ENCODE measurements around the gene UPB1.

DNA sequence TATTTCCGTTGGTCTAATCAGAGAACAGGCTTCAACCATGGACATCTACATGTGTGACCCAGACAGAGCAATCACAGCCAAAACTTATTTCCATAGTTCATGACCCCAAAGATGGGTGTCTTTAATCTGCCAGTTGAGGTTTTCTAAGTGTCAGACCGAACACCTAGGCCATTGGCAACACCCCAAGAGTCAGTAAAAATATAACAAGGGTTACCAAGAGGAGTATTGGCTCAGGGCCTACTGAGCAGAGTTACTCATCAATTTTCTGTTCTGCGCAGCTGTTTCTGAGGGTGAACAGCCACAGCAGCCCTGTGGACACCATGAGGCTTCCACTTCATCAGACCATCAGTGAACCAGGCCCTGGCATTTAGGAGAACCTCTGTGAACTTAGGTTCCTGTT lies 41.0 kb downstream of the UPB1 start:
- TF ChIP-seq, protein P1, sequence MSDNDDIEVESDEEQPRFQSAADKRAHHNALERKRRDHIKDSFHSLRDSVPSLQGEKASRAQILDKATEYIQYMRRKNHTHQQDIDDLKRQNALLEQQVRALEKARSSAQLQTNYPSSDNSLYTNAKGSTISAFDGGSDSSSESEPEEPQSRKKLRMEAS (IDR thresholded peaks at IDR 0.05) = no peak
- TF ChIP-seq RAD21 (IDR thresholded peaks at IDR 0.05; ENCODE audit: low read depth) (no peak), ZBTB7A (IDR thresholded peaks at IDR 0.05; ENCODE audit: low read depth) (no peak), NFIC (IDR thresholded peaks at IDR 0.05) (no peak), TAF1 (IDR thresholded peaks at IDR 0.05; ENCODE audit: low read depth) (no peak), EP300 (IDR thresholded peaks at IDR 0.05; ENCODE audit: borderline replicate concordance) (no peak), TCF12 (IDR thresholded peaks at IDR 0.05; ENCODE audit: low read depth) (no peak), EGR1 (IDR thresholded peaks at IDR 0.05) (no peak), CEBPB (IDR thresholded peaks at IDR 0.05) (no peak), YY1 (IDR thresholded peaks at IDR 0.05; ENCODE audit: low read depth) (no peak), TEAD4 (IDR thresholded peaks at IDR 0.05) (no peak)
- TF ChIP-seq, protein P2, sequence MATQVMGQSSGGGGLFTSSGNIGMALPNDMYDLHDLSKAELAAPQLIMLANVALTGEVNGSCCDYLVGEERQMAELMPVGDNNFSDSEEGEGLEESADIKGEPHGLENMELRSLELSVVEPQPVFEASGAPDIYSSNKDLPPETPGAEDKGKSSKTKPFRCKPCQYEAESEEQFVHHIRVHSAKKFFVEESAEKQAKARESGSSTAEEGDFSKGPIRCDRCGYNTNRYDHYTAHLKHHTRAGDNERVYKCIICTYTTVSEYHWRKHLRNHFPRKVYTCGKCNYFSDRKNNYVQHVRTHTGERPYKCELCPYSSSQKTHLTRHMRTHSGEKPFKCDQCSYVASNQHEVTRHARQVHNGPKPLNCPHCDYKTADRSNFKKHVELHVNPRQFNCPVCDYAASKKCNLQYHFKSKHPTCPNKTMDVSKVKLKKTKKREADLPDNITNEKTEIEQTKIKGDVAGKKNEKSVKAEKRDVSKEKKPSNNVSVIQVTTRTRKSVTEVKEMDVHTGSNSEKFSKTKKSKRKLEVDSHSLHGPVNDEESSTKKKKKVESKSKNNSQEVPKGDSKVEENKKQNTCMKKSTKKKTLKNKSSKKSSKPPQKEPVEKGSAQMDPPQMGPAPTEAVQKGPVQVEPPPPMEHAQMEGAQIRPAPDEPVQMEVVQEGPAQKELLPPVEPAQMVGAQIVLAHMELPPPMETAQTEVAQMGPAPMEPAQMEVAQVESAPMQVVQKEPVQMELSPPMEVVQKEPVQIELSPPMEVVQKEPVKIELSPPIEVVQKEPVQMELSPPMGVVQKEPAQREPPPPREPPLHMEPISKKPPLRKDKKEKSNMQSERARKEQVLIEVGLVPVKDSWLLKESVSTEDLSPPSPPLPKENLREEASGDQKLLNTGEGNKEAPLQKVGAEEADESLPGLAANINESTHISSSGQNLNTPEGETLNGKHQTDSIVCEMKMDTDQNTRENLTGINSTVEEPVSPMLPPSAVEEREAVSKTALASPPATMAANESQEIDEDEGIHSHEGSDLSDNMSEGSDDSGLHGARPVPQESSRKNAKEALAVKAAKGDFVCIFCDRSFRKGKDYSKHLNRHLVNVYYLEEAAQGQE (IDR thresholded peaks at IDR 0.05; ENCODE audit: low read depth) = no peak

All from Ishikawa (cell line).